ENCODE measurements around the gene PPP1CA.

Gene PPP1CA

DNA sequence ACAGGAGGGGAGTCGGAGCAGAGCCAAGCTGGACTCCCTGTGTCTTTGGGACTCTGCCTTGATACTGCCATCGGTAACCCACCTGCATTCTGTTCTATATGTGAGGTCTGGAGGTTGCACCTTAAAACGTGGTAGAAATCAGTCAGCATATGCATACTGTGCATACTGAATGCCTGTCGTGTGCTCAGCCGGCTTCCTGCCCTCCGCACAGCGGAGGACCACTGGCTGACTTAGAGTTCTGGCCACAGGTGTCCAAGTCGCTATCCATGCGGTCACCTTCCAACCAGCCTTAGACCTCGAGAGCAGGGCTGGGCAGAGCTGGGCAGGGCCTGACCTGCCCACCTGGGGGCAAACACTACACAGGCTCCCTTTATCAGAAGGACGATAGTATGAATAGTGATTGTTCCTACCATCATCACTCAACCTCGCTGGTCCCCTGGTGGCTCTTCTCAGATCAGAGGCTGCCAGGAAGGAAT lies 6.1 kb upstream of the PPP1CA start:
- no peak for DNase-seq (ENCODE audit: low read depth in 1 of 2, low spot score in 1 of 2)
- no peaks in the 10 kb centered on the region for H3K27me3 ChIP-seq (ENCODE audit: insufficient read depth, poor library complexity, severe bottlenecking)
- peak overlapping the region; percentile 81 for H3K27ac ChIP-seq (replicated peaks)
- no peak overlapping the region for H3K4me3 ChIP-seq (replicated peaks; ENCODE audit: insufficient read depth, low read length)
- no peak for TF ChIP-seq GABPA (IDR thresholded peaks at IDR 0.05; ENCODE audit: low read depth)
- TF ChIP-seq, protein P1, sequence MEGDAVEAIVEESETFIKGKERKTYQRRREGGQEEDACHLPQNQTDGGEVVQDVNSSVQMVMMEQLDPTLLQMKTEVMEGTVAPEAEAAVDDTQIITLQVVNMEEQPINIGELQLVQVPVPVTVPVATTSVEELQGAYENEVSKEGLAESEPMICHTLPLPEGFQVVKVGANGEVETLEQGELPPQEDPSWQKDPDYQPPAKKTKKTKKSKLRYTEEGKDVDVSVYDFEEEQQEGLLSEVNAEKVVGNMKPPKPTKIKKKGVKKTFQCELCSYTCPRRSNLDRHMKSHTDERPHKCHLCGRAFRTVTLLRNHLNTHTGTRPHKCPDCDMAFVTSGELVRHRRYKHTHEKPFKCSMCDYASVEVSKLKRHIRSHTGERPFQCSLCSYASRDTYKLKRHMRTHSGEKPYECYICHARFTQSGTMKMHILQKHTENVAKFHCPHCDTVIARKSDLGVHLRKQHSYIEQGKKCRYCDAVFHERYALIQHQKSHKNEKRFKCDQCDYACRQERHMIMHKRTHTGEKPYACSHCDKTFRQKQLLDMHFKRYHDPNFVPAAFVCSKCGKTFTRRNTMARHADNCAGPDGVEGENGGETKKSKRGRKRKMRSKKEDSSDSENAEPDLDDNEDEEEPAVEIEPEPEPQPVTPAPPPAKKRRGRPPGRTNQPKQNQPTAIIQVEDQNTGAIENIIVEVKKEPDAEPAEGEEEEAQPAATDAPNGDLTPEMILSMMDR (IDR thresholded peaks at IDR 0.05; ENCODE audit: insufficient read depth, low read length): no peak
- no peak for TF ChIP-seq POLR2AphosphoS5 (IDR thresholded peaks at IDR 0.05; ENCODE audit: low read depth)
- TF ChIP-seq, protein P2, sequence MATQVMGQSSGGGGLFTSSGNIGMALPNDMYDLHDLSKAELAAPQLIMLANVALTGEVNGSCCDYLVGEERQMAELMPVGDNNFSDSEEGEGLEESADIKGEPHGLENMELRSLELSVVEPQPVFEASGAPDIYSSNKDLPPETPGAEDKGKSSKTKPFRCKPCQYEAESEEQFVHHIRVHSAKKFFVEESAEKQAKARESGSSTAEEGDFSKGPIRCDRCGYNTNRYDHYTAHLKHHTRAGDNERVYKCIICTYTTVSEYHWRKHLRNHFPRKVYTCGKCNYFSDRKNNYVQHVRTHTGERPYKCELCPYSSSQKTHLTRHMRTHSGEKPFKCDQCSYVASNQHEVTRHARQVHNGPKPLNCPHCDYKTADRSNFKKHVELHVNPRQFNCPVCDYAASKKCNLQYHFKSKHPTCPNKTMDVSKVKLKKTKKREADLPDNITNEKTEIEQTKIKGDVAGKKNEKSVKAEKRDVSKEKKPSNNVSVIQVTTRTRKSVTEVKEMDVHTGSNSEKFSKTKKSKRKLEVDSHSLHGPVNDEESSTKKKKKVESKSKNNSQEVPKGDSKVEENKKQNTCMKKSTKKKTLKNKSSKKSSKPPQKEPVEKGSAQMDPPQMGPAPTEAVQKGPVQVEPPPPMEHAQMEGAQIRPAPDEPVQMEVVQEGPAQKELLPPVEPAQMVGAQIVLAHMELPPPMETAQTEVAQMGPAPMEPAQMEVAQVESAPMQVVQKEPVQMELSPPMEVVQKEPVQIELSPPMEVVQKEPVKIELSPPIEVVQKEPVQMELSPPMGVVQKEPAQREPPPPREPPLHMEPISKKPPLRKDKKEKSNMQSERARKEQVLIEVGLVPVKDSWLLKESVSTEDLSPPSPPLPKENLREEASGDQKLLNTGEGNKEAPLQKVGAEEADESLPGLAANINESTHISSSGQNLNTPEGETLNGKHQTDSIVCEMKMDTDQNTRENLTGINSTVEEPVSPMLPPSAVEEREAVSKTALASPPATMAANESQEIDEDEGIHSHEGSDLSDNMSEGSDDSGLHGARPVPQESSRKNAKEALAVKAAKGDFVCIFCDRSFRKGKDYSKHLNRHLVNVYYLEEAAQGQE (IDR thresholded peaks at IDR 0.05; ENCODE audit: insufficient replicate concordance, low read depth): no peak
- no peak for TF ChIP-seq SPI1 (IDR thresholded peaks at IDR 0.05; ENCODE audit: borderline replicate concordance, low read depth)

DNA sequence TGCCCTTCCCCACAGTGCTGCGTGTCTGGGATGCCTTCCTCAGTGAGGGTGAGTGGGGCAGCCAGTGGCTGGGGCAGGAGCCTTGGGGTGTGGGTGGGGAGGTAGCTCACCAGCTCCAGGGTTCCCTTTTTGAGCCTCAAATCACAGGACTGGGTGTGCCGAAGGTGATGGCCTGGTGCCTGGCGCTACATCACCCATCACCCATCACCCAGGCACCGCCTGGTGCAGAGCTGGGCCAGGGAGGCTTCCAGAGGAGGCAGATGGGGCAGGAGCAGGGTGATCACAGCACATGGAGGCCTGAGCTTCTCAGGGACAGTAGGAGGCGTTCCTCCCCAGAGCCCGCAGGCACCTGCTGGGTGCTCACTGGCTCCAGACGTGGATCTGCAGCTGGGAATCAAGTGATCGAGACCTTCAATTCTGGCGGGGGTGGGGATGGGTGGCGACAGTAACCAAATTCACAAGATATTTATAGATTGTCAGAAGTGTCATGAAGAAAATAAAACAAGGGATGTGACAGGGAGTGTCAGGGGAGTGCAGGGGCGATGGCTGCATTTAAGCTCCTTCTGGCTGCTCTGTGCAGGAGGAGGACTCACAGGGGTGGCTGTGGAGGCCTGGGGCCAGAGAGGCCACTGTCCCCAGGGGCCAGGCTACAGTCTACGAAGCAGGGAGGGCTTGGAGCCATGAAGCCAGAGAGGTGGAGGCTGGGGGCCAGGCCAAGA lies 5.5 kb upstream of the PPP1CA start:
- H3K27ac ChIP-seq (replicated peaks): peak overlapping the region; percentile 81
- TF ChIP-seq, protein P2 (IDR thresholded peaks at IDR 0.05; ENCODE audit: insufficient replicate concordance, low read depth): no peak
- TF ChIP-seq, protein P1 (IDR thresholded peaks at IDR 0.05; ENCODE audit: insufficient read depth, low read length): no peak
- TF ChIP-seq SPI1 (IDR thresholded peaks at IDR 0.05; ENCODE audit: borderline replicate concordance, low read depth): no peak
- no peak for TF ChIP-seq GABPA (IDR thresholded peaks at IDR 0.05; ENCODE audit: low read depth)
- no peak for TF ChIP-seq POLR2AphosphoS5 (IDR thresholded peaks at IDR 0.05; ENCODE audit: low read depth)
- H3K4me3 ChIP-seq (replicated peaks; ENCODE audit: insufficient read depth, low read length): no peak overlapping the region
- no peaks in the 10 kb centered on the region for H3K27me3 ChIP-seq (ENCODE audit: insufficient read depth, poor library complexity, severe bottlenecking)
- DNase-seq (ENCODE audit: low read depth in 1 of 2, low spot score in 1 of 2): no peak

GRCh38 chr11:67406420-67406968 lies 4.8 kb upstream of the PPP1CA start:
- Histone ChIP-seq H3K4me3 (replicated peaks; ENCODE audit: insufficient read depth, low read length) (no peak overlapping the region), H3K27ac (replicated peaks) (peak overlapping the region; percentile 94), H3K27me3 (ENCODE audit: insufficient read depth, poor library complexity, severe bottlenecking) (no peaks in the 10 kb centered on the region)
- TF ChIP-seq GABPA (IDR thresholded peaks at IDR 0.05; ENCODE audit: low read depth) (no peak), SPI1 (IDR thresholded peaks at IDR 0.05; ENCODE audit: borderline replicate concordance, low read depth) (no peak), POLR2AphosphoS5 (IDR thresholded peaks at IDR 0.05; ENCODE audit: low read depth) (no peak)
- TF ChIP-seq, protein P1 (IDR thresholded peaks at IDR 0.05; ENCODE audit: insufficient read depth, low read length): no peak
- TF ChIP-seq, protein P2 (IDR thresholded peaks at IDR 0.05; ENCODE audit: insufficient replicate concordance, low read depth): no peak
- DNase-seq (ENCODE audit: low read depth in 1 of 2, low spot score in 1 of 2): no peak
